ENCODE results near the gene PCDHGB4.

Gene PCDHGB4

DNA sequence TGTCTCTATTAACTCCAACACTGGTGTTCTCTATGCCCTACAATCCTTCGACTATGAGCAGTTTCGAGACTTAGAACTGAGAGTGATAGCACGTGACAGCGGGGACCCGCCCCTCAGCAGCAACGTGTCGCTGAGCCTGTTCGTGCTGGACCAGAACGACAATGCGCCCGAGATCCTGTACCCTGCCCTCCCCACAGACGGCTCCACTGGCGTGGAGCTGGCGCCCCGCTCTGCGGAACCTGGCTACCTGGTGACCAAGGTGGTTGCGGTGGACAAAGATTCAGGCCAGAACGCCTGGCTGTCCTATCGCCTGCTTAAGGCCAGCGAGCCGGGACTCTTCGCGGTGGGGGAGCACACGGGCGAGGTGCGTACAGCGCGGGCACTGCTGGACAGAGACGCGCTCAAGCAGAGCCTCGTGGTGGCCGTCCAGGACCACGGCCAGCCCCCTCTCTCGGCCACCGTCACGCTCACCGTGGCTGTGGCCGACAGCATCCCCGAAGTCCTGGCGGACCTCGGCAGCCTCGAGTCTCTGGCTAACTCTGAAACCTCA lies 35.3 kb downstream of the PCDHGB4 start:
- no peak for ATAC-seq (ENCODE audit: insufficient read depth, low read depth)
- DNase-seq: no peak
- no peak overlapping the region for H3K27ac ChIP-seq (ENCODE audit: low read length)
- H3K4me2 ChIP-seq (ENCODE audit: insufficient read depth, low read length): no peak overlapping the region
- H2AFZ ChIP-seq (ENCODE audit: low read depth, low read length): no peak overlapping the region
- H3K9me3 ChIP-seq (ENCODE audit: insufficient read depth, low read length, severe bottlenecking): no peaks in the 10 kb centered on the region
- peaks cover 10% of the 10 kb centered on the region for H3K27me3 ChIP-seq (ENCODE audit: insufficient read depth, low read length, poor library complexity)
- H3K79me2 ChIP-seq (ENCODE audit: insufficient read depth, low read length): no peaks in the 10 kb centered on the region
- H3K9ac ChIP-seq (ENCODE audit: low read depth, low read length): no peak overlapping the region
- no peak overlapping the region for H3K4me3 ChIP-seq (ENCODE audit: low read depth in 1 of 2, low read length in 2 of 2)
- H3K36me3 ChIP-seq (ENCODE audit: insufficient read depth, low read length): no peaks in the 10 kb centered on the region
- no peak for TF ChIP-seq EZH2 (IDR thresholded peaks at IDR 0.05; ENCODE audit: borderline replicate concordance, low read depth, low read length, severe bottlenecking)
- TF ChIP-seq, protein P1, sequence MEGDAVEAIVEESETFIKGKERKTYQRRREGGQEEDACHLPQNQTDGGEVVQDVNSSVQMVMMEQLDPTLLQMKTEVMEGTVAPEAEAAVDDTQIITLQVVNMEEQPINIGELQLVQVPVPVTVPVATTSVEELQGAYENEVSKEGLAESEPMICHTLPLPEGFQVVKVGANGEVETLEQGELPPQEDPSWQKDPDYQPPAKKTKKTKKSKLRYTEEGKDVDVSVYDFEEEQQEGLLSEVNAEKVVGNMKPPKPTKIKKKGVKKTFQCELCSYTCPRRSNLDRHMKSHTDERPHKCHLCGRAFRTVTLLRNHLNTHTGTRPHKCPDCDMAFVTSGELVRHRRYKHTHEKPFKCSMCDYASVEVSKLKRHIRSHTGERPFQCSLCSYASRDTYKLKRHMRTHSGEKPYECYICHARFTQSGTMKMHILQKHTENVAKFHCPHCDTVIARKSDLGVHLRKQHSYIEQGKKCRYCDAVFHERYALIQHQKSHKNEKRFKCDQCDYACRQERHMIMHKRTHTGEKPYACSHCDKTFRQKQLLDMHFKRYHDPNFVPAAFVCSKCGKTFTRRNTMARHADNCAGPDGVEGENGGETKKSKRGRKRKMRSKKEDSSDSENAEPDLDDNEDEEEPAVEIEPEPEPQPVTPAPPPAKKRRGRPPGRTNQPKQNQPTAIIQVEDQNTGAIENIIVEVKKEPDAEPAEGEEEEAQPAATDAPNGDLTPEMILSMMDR (IDR thresholded peaks at IDR 0.05; ENCODE audit: borderline replicate concordance, extremely low read depth, low read length, poor library complexity, severe bottlenecking): no peak
- no peaks in the 10 kb centered on the region for H3K4me1 ChIP-seq (ENCODE audit: insufficient read depth, low read length)
- no peaks in the 10 kb centered on the region for H4K20me1 ChIP-seq (ENCODE audit: insufficient read depth, low read length)

DNA sequence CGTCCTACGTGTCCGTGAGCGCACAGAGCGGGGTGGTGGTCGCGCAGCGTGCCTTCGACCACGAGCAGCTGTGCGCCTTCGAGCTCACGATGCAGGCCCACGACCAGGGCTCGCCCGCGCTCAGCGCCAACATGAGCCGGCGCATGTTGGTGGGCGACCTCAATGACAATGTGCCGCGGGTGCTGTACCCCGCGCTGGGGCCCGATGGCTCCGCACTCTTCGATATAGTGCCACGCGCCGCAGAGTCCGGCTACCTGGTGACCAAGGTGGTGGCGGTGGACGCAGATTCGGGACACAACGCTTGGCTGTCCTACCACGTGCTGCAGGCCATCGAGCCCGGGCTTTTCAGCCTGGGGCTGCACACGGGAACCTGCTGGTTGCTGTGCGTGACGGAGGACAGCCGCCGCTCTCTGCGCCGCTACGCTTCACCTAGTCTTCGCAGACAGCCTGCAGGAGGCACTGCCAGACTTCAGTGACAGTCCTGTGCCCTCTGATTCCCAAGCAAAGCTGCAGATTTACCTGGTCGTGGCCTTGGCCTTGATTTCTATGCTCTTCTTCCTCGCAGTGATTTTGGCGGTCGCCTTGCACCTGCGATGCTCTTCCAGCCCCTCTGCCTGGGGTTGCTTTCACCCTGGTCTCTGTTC lies 40.4 kb downstream of the PCDHGB4 start:
- no peaks in the 10 kb centered on the region for H4K20me1 ChIP-seq (ENCODE audit: insufficient read depth, low read length)
- no peaks in the 10 kb centered on the region for H3K4me1 ChIP-seq (ENCODE audit: insufficient read depth, low read length)
- no peak overlapping the region for H2AFZ ChIP-seq (ENCODE audit: low read depth, low read length)
- H3K4me2 ChIP-seq (ENCODE audit: insufficient read depth, low read length): no peak overlapping the region
- H3K4me3 ChIP-seq (ENCODE audit: low read depth in 1 of 2, low read length in 2 of 2): no peak overlapping the region
- no peak for TF ChIP-seq EZH2 (IDR thresholded peaks at IDR 0.05; ENCODE audit: borderline replicate concordance, low read depth, low read length, severe bottlenecking)
- TF ChIP-seq, protein P1 (IDR thresholded peaks at IDR 0.05; ENCODE audit: borderline replicate concordance, extremely low read depth, low read length, poor library complexity, severe bottlenecking): no peak
- H3K79me2 ChIP-seq (ENCODE audit: insufficient read depth, low read length): no peaks in the 10 kb centered on the region
- peaks cover 6% of the 10 kb centered on the region for H3K27me3 ChIP-seq (ENCODE audit: insufficient read depth, low read length, poor library complexity)
- H3K9ac ChIP-seq (ENCODE audit: low read depth, low read length): no peak overlapping the region
- H3K27ac ChIP-seq (ENCODE audit: low read length): no peak overlapping the region
- DNase-seq (no peak), ATAC-seq (ENCODE audit: insufficient read depth, low read depth) (no peak)
- no peaks in the 10 kb centered on the region for H3K36me3 ChIP-seq (ENCODE audit: insufficient read depth, low read length)
- no peaks in the 10 kb centered on the region for H3K9me3 ChIP-seq (ENCODE audit: insufficient read depth, low read length, severe bottlenecking)

DNA sequence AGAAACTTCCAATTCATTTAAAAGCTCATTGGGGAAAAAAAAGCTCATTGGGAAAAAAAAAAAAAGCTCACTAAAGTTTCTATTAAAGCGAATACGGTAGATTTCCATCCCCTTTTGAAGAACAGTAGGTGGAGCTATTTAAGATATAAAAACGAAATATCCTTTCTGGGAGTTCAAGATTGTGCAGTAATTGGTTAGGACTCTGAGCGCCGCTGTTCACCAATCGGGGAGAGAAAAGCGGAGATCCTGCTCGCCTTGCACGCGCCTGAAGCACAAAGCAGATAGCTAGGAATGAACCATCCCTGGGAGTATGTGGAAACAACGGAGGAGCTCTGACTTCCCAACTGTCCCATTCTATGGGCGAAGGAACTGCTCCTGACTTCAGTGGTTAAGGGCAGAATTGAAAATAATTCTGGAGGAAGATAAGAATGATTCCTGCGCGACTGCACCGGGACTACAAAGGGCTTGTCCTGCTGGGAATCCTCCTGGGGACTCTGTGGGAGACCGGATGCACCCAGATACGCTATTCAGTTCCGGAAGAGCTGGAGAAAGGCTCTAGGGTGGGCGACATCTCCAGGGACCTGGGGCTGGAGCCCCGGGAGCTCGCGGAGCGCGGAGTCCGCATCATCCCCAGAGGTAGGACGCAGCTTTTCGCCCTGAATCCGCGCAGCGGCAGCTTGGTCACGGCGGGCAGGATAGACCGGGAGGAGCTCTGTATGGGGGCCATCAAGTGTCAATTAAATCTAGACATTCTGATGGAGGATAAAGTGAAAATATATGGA lies 43.0 kb downstream of the PCDHGB4 start, which contains the start of gene PCDHGA12:
Gene PCDHGA12, plus strand, starts transcription at position 176 of the 782 bp plus-strand sequence. Its CDS starts 253 bp downstream, at position 429.
- ATAC-seq (ENCODE audit: insufficient read depth, low read depth) (no peak), DNase-seq (no peak)
- H3K4me1 ChIP-seq (ENCODE audit: insufficient read depth, low read length): no peaks in the 10 kb centered on the region
- H3K79me2 ChIP-seq (ENCODE audit: insufficient read depth, low read length): no peaks in the 10 kb centered on the region
- no peak within 1 kb of the TSS for H2AFZ ChIP-seq (ENCODE audit: low read depth, low read length)
- no peak within 1 kb of the TSS for H3K9ac ChIP-seq (ENCODE audit: low read depth, low read length)
- no peaks in the 10 kb centered on the region for H3K9me3 ChIP-seq (ENCODE audit: insufficient read depth, low read length, severe bottlenecking)
- H3K27ac ChIP-seq (ENCODE audit: low read length): no peak within 1 kb of the TSS
- H3K4me3 ChIP-seq (ENCODE audit: low read depth in 1 of 2, low read length in 2 of 2): no peak within 1 kb of the TSS
- H4K20me1 ChIP-seq (ENCODE audit: insufficient read depth, low read length): no peaks in the 10 kb centered on the region
- no peak within 1 kb of the TSS for H3K4me2 ChIP-seq (ENCODE audit: insufficient read depth, low read length)
- H3K36me3 ChIP-seq (ENCODE audit: insufficient read depth, low read length): no peaks in the 10 kb centered on the region
- no peak for TF ChIP-seq EZH2 (IDR thresholded peaks at IDR 0.05; ENCODE audit: borderline replicate concordance, low read depth, low read length, severe bottlenecking)
- TF ChIP-seq, protein P1 (IDR thresholded peaks at IDR 0.05; ENCODE audit: borderline replicate concordance, extremely low read depth, low read length, poor library complexity, severe bottlenecking): no peak
- peaks cover 1% of the 10 kb centered on the region for H3K27me3 ChIP-seq (ENCODE audit: insufficient read depth, low read length, poor library complexity)

All from DND-41 (cell line).